Smooth muscle cell (in vitro differentiated cells): ENCODE data around the gene TSPEAR. TPM values are rescaled to one million over a fixed set of nuclear protein-coding genes. Genes with fewer than 3 reads are reported as not detected.

Experiments used
- DNase-seq: peaks from one replicate; lab custom pipeline; 2025; ENCODE audit not compliant: unreplicated experiment; lab: John Stamatoyannopoulos, UW
- H2AFZ ChIP-seq: fragments of 200-600 bp; sonication (generic); 2 replicates; pipeline ENCODE4 v1.6.0; 2016; ENCODE audit warnings: antibody characterized with exemption, low read depth, mild to moderate bottlenecking
- H3F3A ChIP-seq: fragments of 200-600 bp; sonication (generic); 2 replicates; pipeline ENCODE4 v1.6.0; 2017; ENCODE audit warnings: antibody characterized with exemption, low read depth
- H3K27ac ChIP-seq: fragments of 200-600 bp; sonication (generic); 2 replicates; pipeline ENCODE4 v1.5.1; 2016; ENCODE audit warnings: low read depth, mild to moderate bottlenecking
- H3K27me3 ChIP-seq: fragments of 200-600 bp; sonication (generic); 2 replicates; pipeline ENCODE4 v1.6.1; 2016; ENCODE audit warnings: low read depth, mild to moderate bottlenecking
- H3K36me3 ChIP-seq: fragments of 200-600 bp; sonication (generic); 2 replicates; pipeline ENCODE4 v1.5.1; 2016; ENCODE audit warnings: low read depth
- H3K4me1 ChIP-seq: fragments of 200-600 bp; sonication (generic); 2 replicates; pipeline ENCODE4 v1.5.1; 2016; ENCODE audit warnings: low read depth
- H3K4me2 ChIP-seq: fragments of 200-600 bp; sonication (generic); 2 replicates; pipeline ENCODE4 v1.6.0; 2016; ENCODE audit warnings: mild to moderate bottlenecking
- H3K4me3 ChIP-seq: fragments of 200-600 bp; sonication (generic); 2 replicates; pipeline ENCODE4 v1.5.1; 2016; ENCODE audit warnings: mild to moderate bottlenecking
- H3K79me2 ChIP-seq: fragments of 200-600 bp; sonication (generic); 2 replicates; pipeline ENCODE4 v1.6.0; 2016; ENCODE audit warnings: low read depth, mild to moderate bottlenecking
- H3K9ac ChIP-seq: fragments of 200-600 bp; sonication (generic); 2 replicates; pipeline ENCODE4 v1.6.0; 2016; ENCODE audit warnings: low read depth
- H3K9me3 ChIP-seq: fragments of 200-600 bp; sonication (generic); replicated peaks from 2 replicates; pipeline ENCODE4 v1.5.1; 2016; ENCODE audit warnings: low read depth
- H4K20me1 ChIP-seq: fragments of 200-600 bp; sonication (generic); 2 replicates; pipeline ENCODE4 v1.6.0; 2016; ENCODE audit warnings: low read depth
- WGBS: methylation state at CpG from one replicate; pipeline ENCODE4 v1.1.7; 2016; ENCODE audit warnings: low lambda C conversion rate; 5-methylcytosine and 5-hydroxymethylcytosine counted together
- polyA plus RNA-seq: library from polyadenylated mRNA; unstranded; fragments of >200 nt; fragmentation: Nextera tagmentation; extraction: Ambion mirVana; gene quantifications from 2 replicates; pipeline ENCODE4 v1.2.1, GENCODE V29; 2016
- total RNA-seq: library from RNA; depleted of rRNA; stranded (reverse); fragments of >200 nt; gene quantifications from 2 replicates; pipeline ENCODE4 v1.2.3, GENCODE V29; 2014
- TF ChIP-seq, protein P1 (sequence below): fragments of 200-600 bp; sonication (generic); IDR thresholded peaks from 2 replicates; pipeline ENCODE4 v1.5.1; 2017; ENCODE audit warnings: borderline replicate concordance, mild to moderate bottlenecking, antibody characterized with exemption; ENCODE audit not compliant: insufficient read depth, poor library complexity, severe bottlenecking

The TSPEAR gene
- total and polyA plus RNA-seq, 2 experiments from 2014 or later = 0.71 TPM; not detected in 1

DNA sequence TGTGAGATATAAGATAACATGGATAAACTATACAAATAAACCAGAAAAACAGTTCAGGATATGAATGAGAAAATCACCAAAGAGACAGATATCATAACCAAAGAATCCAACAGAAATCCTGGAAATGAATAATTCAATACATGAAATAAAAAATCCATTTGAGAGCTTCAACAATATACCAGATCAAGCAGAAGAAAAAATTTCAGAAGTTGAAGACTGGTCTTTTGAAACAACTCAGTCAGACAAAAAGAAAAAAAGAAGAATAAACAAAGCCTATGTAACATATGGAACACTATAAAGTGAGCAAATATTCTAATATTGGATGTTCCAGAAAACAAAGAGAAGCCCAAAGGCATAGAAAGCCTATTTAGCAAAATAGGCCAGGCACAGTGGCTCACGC, 39.5 kb downstream of the TSPEAR start:
- Histone ChIP-seq H3K4me1 (no peaks in the 10 kb centered on the region), H3K27me3 (no peaks in the 10 kb centered on the region), H3K9me3 (no peaks in the 10 kb centered on the region), H3K79me2 (no peaks in the 10 kb centered on the region), H3F3A (no peaks in the 10 kb centered on the region), H3K4me2 (no peak overlapping the region), H3K9ac (no peak overlapping the region), H3K36me3 (no peaks in the 10 kb centered on the region), H4K20me1 (no peaks in the 10 kb centered on the region), H3K27ac (no peak overlapping the region), H3K4me3 (no peak overlapping the region), H2AFZ (no peak overlapping the region)
- no peak for DNase-seq
- TF ChIP-seq, protein P1, sequence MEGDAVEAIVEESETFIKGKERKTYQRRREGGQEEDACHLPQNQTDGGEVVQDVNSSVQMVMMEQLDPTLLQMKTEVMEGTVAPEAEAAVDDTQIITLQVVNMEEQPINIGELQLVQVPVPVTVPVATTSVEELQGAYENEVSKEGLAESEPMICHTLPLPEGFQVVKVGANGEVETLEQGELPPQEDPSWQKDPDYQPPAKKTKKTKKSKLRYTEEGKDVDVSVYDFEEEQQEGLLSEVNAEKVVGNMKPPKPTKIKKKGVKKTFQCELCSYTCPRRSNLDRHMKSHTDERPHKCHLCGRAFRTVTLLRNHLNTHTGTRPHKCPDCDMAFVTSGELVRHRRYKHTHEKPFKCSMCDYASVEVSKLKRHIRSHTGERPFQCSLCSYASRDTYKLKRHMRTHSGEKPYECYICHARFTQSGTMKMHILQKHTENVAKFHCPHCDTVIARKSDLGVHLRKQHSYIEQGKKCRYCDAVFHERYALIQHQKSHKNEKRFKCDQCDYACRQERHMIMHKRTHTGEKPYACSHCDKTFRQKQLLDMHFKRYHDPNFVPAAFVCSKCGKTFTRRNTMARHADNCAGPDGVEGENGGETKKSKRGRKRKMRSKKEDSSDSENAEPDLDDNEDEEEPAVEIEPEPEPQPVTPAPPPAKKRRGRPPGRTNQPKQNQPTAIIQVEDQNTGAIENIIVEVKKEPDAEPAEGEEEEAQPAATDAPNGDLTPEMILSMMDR = no peak
- 88% methylated on average over 1 of the region's 1 CpG for WGBS

DNA sequence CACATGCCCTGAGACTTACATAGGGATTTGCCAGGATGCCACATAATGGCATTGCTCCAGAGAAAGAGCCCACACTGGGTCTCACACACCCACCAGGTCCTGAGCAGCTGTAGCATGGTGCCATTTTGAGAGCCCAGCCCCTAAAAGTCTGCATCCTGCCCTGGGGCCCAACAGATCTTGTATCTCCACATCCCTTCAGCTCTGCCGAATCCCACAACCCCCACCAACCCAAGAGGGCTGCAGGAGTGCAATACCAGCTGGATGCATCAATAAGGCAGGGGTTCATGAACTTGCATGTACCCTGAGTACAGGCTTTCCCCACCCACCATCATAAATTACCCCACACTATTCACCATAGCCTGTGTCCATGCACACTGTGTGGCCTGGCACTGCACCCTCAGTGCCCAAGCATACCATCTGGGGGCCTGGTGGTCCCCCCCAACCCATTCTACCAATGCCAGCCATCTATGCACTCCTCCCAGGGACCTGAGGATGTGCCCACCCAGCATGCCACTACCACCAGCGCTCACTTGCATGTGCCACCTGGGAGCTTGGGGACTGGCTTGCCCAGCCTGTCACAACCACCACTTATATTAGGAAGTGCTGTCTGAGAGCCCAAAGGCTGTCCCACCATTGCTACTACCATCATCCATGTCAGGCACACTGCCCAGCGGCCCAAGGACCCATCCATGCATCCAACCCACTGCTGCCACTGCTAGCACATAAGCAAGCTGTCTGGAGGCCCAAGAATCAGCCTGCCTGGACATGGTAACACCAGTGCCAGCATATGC, 40.5 kb downstream of the TSPEAR start:
- DNase-seq = no peak
- H3K27me3 ChIP-seq = no peaks in the 10 kb centered on the region
- no peak overlapping the region for H3K4me2 ChIP-seq
- H3K4me1 ChIP-seq = no peaks in the 10 kb centered on the region
- no peak overlapping the region for H3K27ac ChIP-seq
- H3K79me2 ChIP-seq = no peaks in the 10 kb centered on the region
- H4K20me1 ChIP-seq = no peaks in the 10 kb centered on the region
- no peaks in the 10 kb centered on the region for H3K9me3 ChIP-seq
- H2AFZ ChIP-seq = no peak overlapping the region
- no peaks in the 10 kb centered on the region for H3F3A ChIP-seq
- TF ChIP-seq, protein P1 = no peak
- H3K36me3 ChIP-seq = no peaks in the 10 kb centered on the region
- no peak overlapping the region for H3K9ac ChIP-seq
- 90% methylated on average over 3 of the region's 3 CpGs for WGBS
- no peak overlapping the region for H3K4me3 ChIP-seq

DNA sequence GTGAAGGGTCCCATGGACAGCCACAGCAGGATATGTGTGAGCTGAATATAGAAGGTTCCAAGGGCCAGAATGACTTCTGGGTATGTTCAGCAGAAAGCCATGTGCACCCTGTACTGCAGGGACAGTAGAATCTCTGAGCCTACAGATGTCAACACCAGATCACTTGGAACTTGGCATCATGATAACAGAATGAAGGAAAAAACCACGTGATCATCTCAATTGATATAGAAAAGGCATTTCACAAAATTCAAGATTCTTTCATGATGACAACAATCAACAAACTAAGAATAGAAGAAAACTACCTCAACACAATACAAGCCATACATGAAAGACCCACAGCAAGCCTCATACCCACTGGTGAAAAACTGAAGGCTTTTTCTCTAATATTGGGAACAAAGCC, 43.8 kb downstream of the TSPEAR start:
- Histone ChIP-seq H3F3A (no peaks in the 10 kb centered on the region), H2AFZ (no peak overlapping the region), H3K4me3 (no peak overlapping the region), H4K20me1 (no peaks in the 10 kb centered on the region), H3K79me2 (no peaks in the 10 kb centered on the region), H3K36me3 (no peaks in the 10 kb centered on the region), H3K27ac (no peak overlapping the region), H3K9me3 (peaks cover 3% of the 10 kb centered on the region), H3K9ac (no peak overlapping the region), H3K27me3 (no peaks in the 10 kb centered on the region), H3K4me2 (no peak overlapping the region), H3K4me1 (no peaks in the 10 kb centered on the region)
- no peak for DNase-seq
- TF ChIP-seq, protein P1 = no peak
- WGBS = 90% methylated on average over 1 of the region's 1 CpG
